HepG2 (cell line): Measurements from ENCODE around the gene C1orf35. TPM values are rescaled to one million over a fixed set of nuclear protein-coding genes. Genes with fewer than 3 reads are reported as not detected.

ENCODE experiments used
- AHDC1 ChIP-seq: sonication (generic); formaldehyde crosslinking; IDR thresholded peaks from 2 replicates; pipeline ENCODE4 v1.5.1; 2020; ENCODE audit warnings: mild to moderate bottlenecking, missing genetic modification reagents, borderline replicate concordance
- GATAD2A ChIP-seq: IDR thresholded peaks from 2 replicates; pipeline ENCODE4 v1.6.1; 2016
- HMGXB4 ChIP-seq, 2 experiments: sonication (generic) in 1 of 2; formaldehyde crosslinking in 1 of 2; IDR thresholded peaks; 2 replicates each; pipeline versions ENCODE4 v1.4.0 to v1.6.1; 2018 to 2020; ENCODE audit warnings: missing genetic modification reagents in 2 of 2, borderline replicate concordance in 1 of 2, low read depth in 1 of 2, mild to moderate bottlenecking in 1 of 2, missing biosample characterization in 1 of 2
- RBM39 ChIP-seq: fragments of 200-400 bp; formaldehyde crosslinking; IDR thresholded peaks from one replicate; pipeline ENCODE4 v1.6.1; 2018; ENCODE audit warnings: antibody characterized with exemption, mild to moderate bottlenecking, low read depth, low read length; ENCODE audit not compliant: poor library complexity, severe bottlenecking
- TERF1 ChIP-seq: sonication (generic); formaldehyde crosslinking; IDR thresholded peaks from 2 replicates; pipeline ENCODE4 v1.8.0; 2022; ENCODE audit warnings: mild to moderate bottlenecking, missing genetic modification reagents, moderate library complexity
- ZNF609 ChIP-seq: sonication (generic); formaldehyde crosslinking; IDR thresholded peaks from 2 replicates; pipeline ENCODE4 v1.4.0; 2020; ENCODE audit warnings: mild to moderate bottlenecking, missing genetic modification reagents, borderline replicate concordance
- ZNF879 ChIP-seq: sonication (generic); formaldehyde crosslinking; IDR thresholded peaks from 2 replicates; pipeline ENCODE4 v1.8.1; 2023; ENCODE audit warnings: missing genetic modification reagents
- ZSCAN21 ChIP-seq: sonication (generic); formaldehyde crosslinking; IDR thresholded peaks from 2 replicates; pipeline ENCODE4 v1.8.0; 2022; ENCODE audit warnings: mild to moderate bottlenecking, missing genetic modification reagents, moderate library complexity, borderline replicate concordance
- polyA plus RNA-seq, 8 experiments: library from polyadenylated mRNA; depleted of rRNA in 3 of 8; stranded (reverse) in 7 of 8; unstranded in 1 of 8; fragments of >200 nt; fragmentation: Illumina TruSeq in 4 of 8; extraction: Trizol in 4 of 8; gene quantifications; 2 replicates each; pipeline versions ENCODE4 v1.2.1 to v1.2.3, GENCODE V29; 2011 to 2016; ENCODE audit warnings: low read depth in 4 of 8, missing spikeins in 1 of 8, mixed read lengths in 1 of 8; ENCODE audit not compliant: insufficient read depth in 1 of 8
- total RNA-seq, 5 experiments: library from RNA; depleted of rRNA; stranded (reverse); fragments of >200 nt; fragmentation: Illumina TruSeq; extraction: Trizol; gene quantifications; 2 replicates each; pipeline ENCODE4 v1.2.3, GENCODE V29; 2016; ENCODE audit warnings: low read depth in 1 of 5

Gene C1orf35
- total and polyA plus RNA-seq, 2 of the 13 experiments (the other 11 are each of a cell fraction or from before 2014, with no cell fraction given): 8.1 to 19.3 TPM

GRCh38 chr1:228082918-228083870 is 19.9 kb downstream of the C1orf35 start (continued):
- TF ChIP-seq AHDC1 (no peak), HMGXB4 (CRISPR knock-in tag; IDR thresholded peaks at IDR 0.05; ENCODE audit: borderline replicate concordance in 1 of 2, low read depth in 1 of 2) (peak in 1 of 2 experiments; percentile 30; a peak in 2 of 4 replicates), ZNF609 (CRISPR knock-in tag) (peak; percentile 45; the same call in 1 of the 2 replicates), TERF1 (CRISPR knock-in tag) (0 out of 2 replicates have a peak, but pooled peaks have one; percentile 20), ZSCAN21 (peak; percentile 71; the same call in 1 of the 2 replicates), GATAD2A (no peak), RBM39 (peak; percentile 43), ZNF879 (CRISPR knock-in tag) (no peak)
